CD1c-positive myeloid dendritic cell (primary cell): ENCODE data around the gene HSPA12B.

Experiments used
- DNase-seq: peaks from one replicate; pipeline ENCODE4 v3.0.0-alpha.2; 2016; ENCODE audit errors: extremely low spot score

HSPA12B gene, protein sequence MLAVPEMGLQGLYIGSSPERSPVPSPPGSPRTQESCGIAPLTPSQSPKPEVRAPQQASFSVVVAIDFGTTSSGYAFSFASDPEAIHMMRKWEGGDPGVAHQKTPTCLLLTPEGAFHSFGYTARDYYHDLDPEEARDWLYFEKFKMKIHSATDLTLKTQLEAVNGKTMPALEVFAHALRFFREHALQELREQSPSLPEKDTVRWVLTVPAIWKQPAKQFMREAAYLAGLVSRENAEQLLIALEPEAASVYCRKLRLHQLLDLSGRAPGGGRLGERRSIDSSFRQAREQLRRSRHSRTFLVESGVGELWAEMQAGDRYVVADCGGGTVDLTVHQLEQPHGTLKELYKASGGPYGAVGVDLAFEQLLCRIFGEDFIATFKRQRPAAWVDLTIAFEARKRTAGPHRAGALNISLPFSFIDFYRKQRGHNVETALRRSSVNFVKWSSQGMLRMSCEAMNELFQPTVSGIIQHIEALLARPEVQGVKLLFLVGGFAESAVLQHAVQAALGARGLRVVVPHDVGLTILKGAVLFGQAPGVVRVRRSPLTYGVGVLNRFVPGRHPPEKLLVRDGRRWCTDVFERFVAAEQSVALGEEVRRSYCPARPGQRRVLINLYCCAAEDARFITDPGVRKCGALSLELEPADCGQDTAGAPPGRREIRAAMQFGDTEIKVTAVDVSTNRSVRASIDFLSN

DNA sequence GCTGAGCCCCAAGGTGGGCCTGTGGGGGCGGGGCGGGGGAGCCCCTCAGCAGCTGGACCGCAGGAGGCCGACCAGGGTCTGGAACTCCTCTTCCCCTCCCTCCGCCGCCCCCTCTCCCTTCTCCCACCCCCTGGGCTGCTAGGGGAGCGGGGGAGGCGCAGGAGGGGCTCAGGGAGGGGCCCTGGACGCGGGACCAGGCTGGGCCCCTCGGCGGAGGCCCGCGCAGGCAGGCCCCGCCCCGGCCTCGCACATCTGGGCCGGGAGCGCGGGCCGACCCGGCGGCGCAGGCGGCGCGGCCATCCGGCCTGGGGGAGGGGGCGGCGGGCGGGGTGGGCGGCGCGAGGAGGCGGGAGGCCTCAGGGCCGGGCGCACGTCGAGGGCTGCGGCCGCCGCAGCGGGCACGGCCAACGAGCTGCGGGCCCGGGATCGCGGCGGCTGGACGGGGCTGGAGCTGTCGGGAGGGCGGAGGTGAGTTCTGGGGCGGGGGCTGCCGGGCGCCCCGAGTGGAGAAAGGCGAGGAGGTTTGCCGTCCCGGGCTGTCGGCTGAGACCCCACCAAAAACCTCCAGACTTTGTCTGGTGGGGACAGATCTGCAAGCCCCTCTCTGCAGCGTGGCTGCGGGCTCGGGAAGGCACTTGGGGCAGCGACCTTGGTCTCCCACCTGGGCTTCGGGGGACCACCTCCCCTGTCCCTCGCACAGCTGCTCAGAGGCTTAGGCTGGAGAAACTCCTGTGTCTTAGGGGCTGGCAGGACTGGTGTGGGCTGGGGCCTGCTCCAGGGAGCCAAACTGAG lies at the start of gene HSPA12B:
Gene HSPA12B, plus strand, starts transcription at position 359 of the 792 bp plus-strand sequence. CDS start 5,990 bp downstream, outside the sequence.
- no peak for DNase-seq

DNA sequence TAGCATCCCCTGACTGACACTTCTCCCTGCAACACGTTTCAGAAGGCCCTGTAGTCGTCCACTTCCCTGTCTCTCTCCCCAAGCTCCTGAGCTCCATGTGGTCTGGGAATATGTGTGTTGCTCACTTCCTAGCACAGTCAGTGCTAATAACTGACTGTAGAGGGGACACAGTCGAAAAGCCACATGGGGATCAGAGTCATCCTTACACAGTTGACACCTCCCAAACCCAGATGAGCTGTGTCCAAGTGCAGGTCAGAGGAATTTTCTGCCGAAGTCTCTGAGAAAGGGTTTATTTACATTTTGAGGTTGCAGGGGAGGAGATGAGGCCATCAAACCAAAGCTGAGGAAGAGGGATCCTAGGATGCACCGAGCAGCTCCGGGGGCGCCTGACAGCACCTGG lies 47.1 kb upstream of the HSPA12B start:
- DNase-seq: no peak

DNA sequence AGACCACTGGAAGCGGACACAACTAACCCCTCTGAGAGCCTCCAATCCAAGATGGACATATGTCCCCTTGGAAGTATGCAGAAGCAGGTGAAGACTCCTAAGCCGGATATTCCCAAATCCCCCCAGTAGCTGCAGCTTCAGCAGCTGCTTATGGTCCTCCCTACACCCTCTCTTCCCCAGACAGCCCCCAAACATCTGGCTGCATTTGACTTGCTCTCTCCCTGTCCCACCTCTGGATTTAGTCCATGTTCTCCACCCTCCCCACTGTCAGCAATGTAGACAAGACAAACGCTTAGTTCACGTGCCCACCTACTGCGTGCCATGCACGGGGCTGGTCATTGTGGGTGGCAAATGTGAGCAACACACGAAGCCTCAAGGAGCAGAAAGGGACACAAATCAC lies 46.1 kb upstream of the HSPA12B start:
- DNase-seq: no peak

DNA sequence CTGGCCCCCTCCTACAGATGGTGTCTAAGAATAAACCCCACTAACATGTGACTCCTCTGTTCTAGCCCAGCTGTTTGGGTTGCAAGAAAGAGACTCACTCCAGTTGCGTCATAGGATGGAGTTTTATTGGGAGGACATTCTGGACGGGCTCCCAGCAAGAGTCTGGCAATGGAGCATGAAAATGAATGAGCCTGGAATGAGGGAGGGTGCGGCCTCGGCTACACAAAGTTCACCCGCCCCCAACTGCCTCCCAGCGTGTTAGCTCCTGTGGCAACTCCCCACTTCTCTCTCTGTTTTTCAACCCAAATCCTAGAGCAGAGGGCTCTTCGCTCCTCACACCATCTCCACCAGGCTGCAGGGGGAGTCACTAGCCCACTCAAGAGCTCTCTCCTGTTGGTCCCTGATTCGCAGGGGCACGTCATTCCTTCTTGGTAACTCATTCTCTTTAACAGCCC lies 45.6 kb upstream of the HSPA12B start:
- DNase-seq: no peak

DNA sequence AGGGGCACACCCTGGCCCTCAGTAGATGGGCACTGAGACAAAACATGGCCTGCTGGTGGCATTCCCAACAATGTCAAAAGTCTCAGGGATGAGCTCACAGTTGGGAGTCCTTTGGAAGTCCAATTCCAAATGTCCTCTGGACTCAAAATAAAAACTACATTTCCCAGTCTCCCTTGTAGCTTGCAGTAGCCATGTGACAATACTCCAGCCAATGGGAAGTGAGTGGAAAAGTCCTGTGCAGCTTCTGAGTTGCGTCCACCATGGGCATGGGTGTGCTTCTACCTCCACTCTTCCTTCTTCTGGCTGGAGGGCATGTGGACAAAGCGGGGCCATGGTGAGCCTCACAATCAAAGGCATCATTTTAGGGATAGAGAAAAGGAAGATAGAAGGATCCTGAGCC lies 44.8 kb upstream of the HSPA12B start:
- peak; percentile 30 for DNase-seq

DNA sequence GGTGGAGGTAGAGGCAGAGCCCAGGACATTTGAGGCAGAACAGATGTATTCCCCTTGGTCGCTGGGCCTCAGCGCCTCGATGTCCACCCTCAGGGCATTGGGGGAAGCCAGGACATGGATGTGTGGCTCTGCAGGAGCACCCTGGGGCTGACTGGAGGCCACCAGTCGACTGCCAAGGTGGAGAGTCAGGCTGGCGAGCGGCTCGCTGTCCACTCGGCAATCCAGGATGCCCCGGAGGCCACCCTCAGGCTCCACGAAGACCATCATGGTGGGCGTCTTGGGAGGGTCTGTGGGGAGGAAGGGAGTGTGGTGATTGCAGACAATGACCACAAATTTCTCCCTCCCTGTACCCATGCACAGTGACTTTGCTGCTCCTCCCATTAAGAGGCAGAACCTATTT lies 42.5 kb upstream of the HSPA12B start:
- DNase-seq: no peak

DNA sequence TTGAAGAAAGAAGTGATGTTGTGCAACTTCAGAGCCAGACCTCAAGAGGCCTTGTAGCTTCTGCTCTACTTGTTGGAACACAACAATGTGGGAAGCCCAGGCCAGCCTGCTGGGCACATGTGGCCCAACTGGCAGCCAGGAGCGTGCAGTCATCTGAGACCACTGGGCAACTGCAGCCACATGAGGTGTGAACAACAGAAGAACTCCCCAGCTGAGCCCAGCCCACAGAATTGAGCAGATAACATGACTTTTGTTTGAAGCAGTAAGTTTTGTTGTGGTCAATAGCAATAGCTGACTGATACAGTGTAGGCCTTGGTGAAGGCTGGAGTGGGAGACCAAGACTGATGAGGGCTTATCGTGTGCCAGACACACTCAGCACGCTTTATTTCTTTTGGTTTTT lies 42.1 kb upstream of the HSPA12B start:
- DNase-seq: no peak

DNA sequence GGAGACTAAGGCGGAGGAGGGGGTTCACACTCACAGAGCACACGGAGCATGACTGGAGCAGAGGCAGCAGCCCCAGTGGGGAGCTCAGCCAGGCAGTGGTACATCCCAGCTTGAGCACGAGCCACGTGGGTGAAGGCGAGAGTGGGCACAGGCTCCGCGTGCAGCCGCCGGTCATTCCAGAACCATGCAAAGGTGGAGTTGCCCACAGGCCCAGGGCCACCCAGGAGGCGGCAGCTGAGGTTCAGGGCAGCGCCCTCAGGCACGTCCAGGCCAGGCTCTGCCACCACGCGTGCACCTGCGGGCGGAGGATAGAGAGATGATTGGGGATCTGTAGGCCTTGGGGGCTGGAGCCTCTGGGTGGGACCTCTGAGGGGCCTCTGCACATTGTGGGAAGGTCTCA lies 41.2 kb upstream of the HSPA12B start:
- DNase-seq: no peak

DNA sequence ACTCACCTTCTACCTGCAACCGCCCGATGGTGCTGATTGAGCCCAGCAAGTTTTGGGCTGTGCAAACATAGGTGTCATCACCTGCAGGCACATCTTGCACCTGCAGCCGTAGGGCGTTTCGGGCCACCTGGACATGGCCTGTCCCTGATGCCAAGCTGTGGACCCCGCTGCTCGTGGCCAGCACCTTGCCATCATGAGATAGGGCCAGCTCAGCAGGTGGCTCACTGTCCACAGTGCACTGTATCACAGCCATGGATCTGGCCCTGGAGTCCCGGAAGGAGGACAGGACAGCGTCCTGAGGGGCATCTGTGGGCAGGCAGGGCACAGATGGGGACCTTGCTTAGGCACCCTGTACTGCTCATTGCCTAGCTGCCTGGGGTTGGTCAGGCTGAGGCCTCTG lies 40.6 kb upstream of the HSPA12B start:
- DNase-seq: no peak

DNA sequence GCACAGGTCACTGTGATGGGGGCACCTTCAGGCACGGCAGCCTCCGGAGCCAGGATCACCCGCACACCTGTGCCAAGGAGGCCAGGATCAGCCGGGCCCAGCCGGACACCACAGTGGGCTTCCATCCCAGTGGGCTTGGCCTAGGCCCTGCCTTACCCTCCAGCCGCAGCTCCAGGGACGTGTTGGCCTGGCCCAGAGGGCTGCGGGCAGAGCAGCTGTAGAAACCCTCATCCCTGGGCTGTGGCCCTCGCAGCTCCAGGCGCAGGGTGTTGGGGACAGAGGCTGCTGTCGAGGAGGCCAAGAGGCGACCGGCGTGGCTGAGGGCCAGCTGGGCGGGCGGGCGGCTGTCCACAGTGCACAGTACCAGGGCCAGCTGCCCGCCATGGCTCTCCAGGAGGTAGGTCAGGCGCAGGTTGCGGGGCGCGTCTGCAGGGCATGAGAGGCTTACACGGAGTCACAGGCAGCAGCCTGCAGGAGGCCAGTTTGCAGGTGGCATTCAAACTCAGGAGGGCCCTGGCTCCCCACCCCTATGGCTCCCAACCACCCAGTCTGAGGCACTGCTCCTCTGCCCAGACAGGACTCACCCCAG lies 39.7 kb upstream of the HSPA12B start:
- DNase-seq: no peak

DNA sequence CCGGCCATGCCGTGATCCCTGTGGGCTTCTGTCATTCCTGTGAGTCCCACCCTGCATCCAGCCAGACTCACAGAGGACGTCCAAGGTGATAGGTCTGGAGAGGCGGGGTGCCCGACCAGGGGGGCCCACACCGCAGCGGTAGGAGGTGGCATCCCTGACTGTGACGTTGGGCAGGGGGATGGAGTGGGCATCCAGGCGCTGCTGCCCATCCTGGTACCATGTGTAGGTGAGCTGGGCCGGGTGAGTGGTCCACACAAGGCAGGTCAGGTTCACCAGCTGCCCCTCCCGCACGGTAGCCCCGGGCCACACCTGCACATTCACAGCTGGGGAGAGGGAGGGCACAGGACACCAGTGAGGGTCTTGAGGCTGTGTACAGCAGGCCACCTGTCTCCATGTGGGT lies 39.1 kb upstream of the HSPA12B start:
- DNase-seq: no peak

DNA sequence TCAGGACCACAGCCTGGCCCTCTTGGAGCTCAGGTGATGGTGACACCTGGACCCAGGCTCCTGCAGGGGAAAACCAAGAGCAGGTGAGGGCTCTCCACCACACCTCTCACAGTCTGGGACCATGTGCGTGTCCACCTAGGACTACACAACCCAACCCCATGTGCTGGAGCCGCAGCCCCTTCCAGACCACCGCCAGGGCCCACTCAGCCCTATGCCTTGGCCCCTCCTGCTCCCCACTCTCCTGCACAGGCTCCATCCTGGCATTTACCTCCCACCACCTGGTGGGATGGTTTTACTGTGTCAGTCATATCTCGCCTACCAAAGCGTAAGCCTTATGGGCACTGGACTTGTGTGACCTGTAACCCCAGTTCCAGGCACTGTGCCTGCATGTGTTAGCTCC lies 37.6 kb upstream of the HSPA12B start:
- DNase-seq: no peak

DNA sequence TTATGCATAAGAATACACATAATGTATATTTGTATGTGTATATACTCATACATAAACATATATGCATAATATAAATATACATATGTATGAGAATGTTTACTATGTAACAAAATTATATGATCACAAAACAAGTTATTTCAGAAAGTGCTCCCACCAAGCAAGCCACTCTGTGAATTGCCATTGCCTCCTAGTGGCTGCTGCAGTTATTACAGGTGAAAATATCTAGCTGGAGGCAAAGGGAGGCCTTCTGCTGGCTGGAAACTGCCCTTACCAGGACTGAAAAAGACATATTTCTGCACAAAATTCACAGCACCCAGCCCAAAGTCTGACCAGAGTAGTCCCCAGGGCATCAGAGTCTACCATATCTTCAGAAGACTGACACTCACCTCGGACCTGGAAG lies 36.3 kb upstream of the HSPA12B start:
- peak; percentile 32 for DNase-seq

DNA sequence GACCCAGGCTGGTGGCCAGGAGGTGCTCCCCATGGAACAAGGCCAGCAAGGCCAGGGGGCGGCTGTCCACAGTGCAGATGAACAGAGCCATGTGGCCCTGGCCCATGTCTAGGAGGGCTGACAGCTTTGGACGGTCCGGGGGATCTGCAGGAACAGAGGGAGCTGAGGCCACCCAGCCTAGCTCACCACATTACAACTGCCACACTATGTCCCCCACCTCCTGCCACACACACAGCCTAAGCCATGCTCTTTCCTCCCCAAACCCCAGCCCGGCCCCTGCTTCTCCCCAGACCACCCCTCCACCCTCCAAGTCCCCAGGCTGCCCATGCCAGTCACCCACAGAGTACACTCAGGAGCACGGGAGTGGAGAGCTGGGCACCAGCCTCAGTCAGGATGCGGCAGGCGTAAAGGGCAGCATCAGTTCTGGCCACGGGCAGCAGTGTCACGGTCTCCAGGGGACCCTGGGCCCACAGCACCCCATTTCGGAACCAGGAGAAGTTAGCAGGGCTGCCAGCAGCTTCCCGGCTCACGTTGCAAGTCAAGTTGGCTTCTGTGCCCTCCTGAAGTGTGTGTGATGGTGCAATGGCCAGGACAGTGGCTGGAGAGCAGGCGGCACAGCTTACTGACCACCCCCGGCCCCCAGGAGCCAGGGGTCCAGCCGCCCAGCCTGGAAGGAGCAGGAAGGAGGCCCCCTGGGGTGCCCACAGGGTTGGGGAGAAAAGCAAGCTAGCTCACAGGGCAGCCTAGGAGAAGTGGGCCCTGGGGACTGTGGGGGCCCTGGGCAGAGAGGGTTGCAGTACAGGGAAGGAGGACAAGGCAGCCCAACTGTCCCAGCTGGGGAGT lies 35.5 kb upstream of the HSPA12B start:
- DNase-seq: no peak

DNA sequence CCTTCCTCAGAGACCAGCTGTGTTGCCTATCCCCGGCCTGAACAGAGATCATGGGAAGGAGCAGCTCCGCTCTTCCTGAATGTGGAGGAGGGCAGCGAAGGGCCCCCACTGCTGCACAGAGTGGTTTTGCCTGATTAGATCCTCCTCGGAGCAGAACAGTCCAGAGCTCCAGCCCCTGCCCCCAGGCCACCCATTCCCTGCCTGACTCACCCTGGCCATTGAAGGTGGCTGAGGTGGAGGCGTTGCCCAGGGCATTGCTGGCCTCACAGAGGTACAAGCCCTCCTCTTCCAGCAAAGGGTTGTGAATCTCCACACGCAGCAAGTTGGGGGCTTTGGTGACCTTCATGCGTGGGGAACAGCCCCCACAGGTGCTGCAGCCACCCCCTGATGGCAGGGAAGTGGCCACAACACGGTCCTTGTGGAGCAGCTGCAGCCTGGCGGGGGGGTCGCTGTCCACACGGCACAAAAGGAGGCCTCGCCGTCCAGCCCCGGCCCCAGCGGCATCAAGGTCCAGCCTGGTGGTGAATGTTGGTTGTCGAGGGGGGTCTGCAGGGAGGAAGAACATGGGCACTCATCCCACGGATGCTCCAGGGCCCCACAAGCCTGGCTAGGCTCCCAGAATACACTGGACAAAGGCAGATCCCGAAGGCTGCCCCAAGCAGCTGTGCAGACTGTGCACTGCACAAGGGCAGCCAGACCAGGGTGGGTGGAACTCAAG lies 34.7 kb upstream of the HSPA12B start:
- DNase-seq: no peak

DNA sequence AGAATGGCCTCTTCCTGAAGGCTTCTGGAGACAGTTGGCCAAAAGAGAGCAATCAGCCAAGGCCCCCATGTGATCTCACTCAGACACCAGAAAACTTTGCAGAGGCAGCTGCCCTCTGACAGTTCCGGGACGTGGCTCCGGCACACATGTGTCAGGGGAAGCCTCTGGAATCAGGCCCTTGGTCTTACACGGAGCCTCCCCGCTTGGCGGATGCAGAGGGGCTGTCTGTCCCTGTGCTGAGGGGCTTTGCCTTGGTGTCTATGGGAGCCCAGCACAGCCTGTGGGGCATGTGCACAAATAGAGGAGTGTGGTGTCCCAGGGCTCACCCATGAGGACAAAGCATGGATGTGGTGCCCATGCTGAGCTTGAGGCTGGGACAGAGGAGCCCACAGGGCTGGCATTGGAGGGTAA lies 33.9 kb upstream of the HSPA12B start:
- no peak for DNase-seq

DNA sequence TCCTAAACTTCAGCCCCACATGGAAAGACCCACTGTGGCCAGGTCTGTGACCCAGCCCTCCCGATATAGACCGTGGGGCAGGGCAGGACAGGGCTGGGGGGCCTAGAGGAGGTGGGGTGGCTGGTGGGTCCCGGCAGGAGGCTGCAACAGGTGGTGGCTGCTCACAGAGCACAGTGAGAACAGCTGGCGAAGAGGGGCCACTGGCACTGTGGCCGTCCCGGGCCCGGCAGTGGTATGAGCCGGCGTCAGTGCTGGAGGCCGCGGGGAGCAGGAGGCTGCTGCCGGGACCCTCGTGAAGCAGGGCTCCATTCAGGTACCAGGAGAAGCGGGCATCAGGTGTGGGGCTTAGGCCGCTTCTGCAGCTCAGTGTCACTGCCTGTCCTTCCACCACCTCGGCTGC lies 33.4 kb upstream of the HSPA12B start:
- no peak for DNase-seq

DNA sequence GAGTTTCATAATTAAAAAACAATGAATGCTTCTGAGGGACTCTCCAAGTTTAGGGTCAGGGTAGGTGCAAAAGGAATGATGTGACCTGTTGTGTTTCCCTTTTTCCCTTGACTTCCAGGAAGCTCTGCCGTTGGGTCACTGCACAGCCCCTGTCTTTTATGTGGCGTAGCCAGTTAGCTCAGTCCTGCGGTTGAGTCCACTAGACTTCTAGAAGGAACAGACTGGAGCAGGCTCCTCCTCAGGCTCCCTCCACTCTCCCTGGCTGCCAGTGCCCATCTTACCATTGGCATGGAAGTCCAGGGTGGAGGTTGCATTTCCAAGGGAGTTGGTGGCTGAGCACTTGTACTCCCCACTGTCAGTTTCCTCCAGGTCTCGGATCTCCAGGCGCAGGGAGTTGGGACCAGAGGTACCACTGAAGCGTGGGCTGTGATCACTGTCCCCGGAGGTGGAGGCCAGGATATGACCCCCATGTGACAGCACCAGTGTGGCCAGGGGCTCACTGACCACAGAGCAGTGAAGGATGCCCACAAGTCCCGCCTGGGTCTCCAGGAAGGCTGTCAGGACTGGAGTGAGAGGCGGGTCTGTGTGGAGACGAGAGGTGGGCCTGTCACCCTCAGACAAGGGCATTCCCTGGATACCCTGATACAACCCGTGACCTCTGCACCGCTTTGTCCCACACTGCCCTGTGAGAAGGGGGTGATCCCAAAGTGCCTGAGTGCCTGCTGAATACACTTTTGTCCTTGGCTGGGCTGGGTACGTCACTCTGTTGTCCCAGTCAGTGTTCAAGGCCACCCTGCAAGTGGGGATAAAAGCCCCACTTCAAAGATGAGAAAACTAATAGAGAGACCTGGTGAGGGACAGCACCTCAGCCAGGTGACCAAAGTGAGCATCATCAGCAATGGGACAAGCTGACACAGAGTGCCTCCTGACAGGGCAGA lies 31.2 kb upstream of the HSPA12B start:
- no peak for DNase-seq

DNA sequence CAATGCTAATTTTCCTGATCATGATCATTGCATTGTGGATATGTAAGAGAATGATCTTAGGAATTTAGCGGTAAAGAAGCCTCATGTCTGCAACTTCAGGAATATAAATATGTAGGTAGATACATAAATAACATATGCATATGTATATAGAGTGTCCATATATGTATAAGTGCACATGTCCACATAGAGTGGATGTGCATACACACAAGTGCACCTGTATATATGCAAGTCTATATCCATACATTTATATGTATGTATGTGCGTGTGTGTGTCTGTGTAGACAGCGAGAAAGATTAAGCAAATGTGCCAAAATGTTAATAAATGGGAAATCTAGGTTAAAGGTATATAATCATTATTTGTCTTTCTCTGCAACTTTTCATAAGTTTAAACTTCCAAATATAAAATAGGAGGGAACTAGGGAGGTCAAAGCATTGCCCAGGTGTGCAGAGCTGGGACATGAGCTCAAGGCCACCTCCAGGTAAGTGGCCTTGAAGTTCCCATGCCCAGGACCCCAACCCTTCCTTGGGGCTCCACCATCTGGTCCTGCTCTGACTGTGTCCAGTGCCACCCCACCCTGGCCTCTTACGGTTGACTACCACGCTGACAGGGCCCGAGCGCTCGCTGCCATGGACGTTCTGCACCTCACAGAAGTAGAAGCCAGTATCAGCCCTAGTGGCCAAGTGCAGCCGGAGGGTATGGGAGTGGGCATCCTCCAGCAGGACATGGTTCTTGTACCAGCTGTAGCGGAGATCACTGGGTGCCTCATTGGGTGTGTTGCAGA lies 29.7 kb upstream of the HSPA12B start:
- DNase-seq: no peak
